GM12873 (cell line): Measurements from ENCODE around the gene HSD11B1L.

Experiments used
- CTCF ChIP-seq: IDR thresholded peaks from 2 replicates; pipeline ENCODE4 v1.5.1; 2012; ENCODE audit warnings: low read depth, mild to moderate bottlenecking, moderate library complexity, low read length, control low read depth; ENCODE audit not compliant: insufficient read depth; ENCODE audit errors: missing control alignments

The HSD11B1L gene

GRCh38 chr19:5665781-5666513, 14.9 kb upstream of the HSD11B1L start:
- peak; percentile 22 for TF ChIP-seq CTCF

DNA sequence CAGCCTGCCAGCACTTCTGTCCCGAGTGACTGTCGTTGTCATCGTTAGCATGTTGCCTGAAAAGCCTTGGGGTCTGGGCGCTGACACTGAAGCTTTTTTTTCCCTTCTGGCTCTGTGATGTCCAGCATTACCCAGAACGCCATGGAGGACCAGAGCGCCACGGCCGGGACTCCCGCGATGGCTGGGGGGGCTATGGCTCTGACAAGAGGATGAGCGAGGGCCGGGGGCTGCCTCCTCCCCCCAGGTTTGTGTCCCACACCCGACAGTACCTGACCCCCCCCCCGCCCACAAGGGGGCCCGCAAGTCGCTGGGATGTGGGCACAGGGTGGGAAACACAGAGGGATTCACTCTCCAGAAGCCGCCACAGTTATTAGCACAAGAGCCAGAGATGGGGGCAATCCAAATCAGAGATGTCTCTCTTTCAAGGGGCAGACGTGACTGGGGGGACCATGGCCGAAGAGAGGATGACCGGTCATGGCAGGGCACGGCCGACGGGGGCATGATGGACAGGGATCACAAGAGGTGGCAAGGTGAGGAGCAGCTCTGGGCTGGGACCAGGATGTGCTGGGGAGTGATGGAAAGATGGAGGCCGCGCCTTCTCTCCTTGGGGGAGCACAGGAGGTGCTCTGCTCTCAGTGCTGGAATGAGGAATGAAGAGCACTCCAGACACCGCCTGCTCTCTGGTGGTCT, 13.8 kb upstream of the HSD11B1L start:
- no peak for TF ChIP-seq CTCF

DNA sequence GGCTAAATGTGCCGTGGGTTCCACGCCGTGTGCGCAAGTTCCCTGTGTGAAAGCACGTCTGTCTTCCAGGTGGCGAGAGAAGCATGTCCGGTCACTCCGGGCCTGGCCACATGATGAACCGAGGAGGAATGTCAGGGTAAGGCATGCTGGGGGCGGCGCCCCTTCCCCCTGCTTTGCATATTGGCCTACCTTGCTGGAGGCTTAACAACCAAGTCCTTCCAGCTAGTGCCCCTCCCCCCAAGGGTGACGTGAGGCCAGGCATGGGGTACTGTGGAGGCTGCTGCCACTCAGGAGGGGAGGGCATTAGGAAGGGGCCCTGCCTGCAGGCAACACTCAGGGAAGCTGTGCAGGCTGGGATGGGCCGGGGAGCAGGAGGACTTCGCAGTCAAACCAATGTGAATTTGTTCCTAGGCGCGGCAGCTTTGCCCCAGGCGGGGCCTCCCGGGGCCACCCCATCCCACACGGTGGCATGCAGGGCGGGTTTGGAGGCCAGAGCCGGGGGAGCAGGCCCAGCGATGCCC, 13.0 kb upstream of the HSD11B1L start:
- TF ChIP-seq CTCF = no peak

GRCh38 chr19:5669212-5669611, 11.6 kb upstream of the HSD11B1L start:
- no peak for TF ChIP-seq CTCF

GRCh38 chr19:5671600-5671999, 9.2 kb upstream of the HSD11B1L start:
- TF ChIP-seq CTCF = no peak

GRCh38 chr19:5672708-5673459, 7.9 kb upstream of the HSD11B1L start:
- no peak for TF ChIP-seq CTCF

DNA sequence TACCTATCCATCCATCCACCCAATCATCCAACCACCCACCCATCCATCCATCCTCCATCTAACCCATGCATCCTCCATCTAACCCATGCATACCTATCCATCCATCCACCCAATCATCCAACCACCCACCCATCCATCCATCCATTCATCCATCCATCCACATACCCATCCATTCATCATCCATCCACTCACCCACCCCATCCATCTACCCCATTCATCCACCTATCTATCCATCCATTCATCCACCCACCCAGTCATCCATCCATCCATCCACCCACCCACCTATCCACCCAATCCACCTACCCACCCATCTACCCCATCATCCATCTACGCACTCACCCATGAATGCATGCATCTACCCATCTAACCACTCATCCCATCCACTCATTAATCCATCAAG, 7.1 kb upstream of the HSD11B1L start:
- TF ChIP-seq CTCF = no peak
